Neural crest cell (in vitro differentiated cells): ENCODE measurements around the gene EME1. TPM values are rescaled to one million over a fixed set of nuclear protein-coding genes. Genes with fewer than 3 reads are reported as not detected.

ENCODE experiments used
- DNase-seq: peaks from one replicate; pipeline ENCODE4 v3.0.0; 2021; ENCODE audit warnings: low read depth, mixed read lengths, low spot score
- H3K27ac Mint-ChIP-seq: one replicate; pipeline ENCODE4 v1.8.0; 2021; ENCODE audit warnings: mild to moderate bottlenecking, mixed read lengths; ENCODE audit not compliant: unreplicated experiment
- H3K27me3 Mint-ChIP-seq: 2 replicates; pipeline ENCODE4 v1.8.0; 2021; ENCODE audit warnings: low read depth, mild to moderate bottlenecking, mixed read lengths
- H3K36me3 Mint-ChIP-seq: 2 replicates; pipeline ENCODE4 v1.8.0; 2021; ENCODE audit warnings: low read depth, mild to moderate bottlenecking, mixed read lengths
- H3K4me1 Mint-ChIP-seq: 2 replicates; pipeline ENCODE4 v1.8.0; 2021; ENCODE audit warnings: mixed read lengths
- H3K4me3 Mint-ChIP-seq: one replicate; pipeline ENCODE4 v1.8.0; 2021; ENCODE audit warnings: mild to moderate bottlenecking, mixed read lengths
- H3K9me3 Mint-ChIP-seq: 2 replicates; pipeline ENCODE4 v1.8.0; 2021; ENCODE audit warnings: mixed read lengths
- CTCF ChIP-seq: fragments of 200-600 bp; sonication (generic); conservative IDR thresholded peaks from 2 replicates; pipeline ENCODE4 v1.5.0; 2021; ENCODE audit warnings: antibody characterized with exemption, mild to moderate bottlenecking
- total RNA-seq: library from RNA; stranded (reverse); gene quantifications from 2 replicates; pipeline ENCODE4 v1.2.1, GENCODE V29; 2021

The EME1 gene
- total RNA-seq, 1 donor from 2014 or later: 31.4 TPM

- no peak for TF ChIP-seq CTCF
- peaks cover 21% of the 10 kb centered on the region for H3K36me3 Mint-ChIP-seq
These were observed 8.9 kb downstream of the EME1 start for GRCh38 chr17:50381920-50382319.

GRCh38 chr17:50382931-50383330, 9.9 kb downstream of the EME1 start:
- Mint-ChIP-seq H3K36me3 (peaks cover 25% of the 10 kb centered on the region), H3K9me3 (no peaks in the 10 kb centered on the region), H3K4me3 (no peak overlapping the region), H3K4me1 (no peaks in the 10 kb centered on the region), H3K27me3 (no peaks in the 10 kb centered on the region), H3K27ac (no peak overlapping the region)
- no peak for TF ChIP-seq CTCF
- DNase-seq: no peak

More at GRCh38 chr17:50381920-50382319, 8.9 kb downstream of the EME1 start:
- H3K4me3 Mint-ChIP-seq: no peak overlapping the region
- no peak overlapping the region for H3K27ac Mint-ChIP-seq
- no peaks in the 10 kb centered on the region for H3K9me3 Mint-ChIP-seq
- H3K27me3 Mint-ChIP-seq: no peaks in the 10 kb centered on the region
- no peaks in the 10 kb centered on the region for H3K4me1 Mint-ChIP-seq
- DNase-seq: no peak

- DNase-seq: no peak
- H3K4me1 Mint-ChIP-seq: no peaks in the 10 kb centered on the region
- no peaks in the 10 kb centered on the region for H3K9me3 Mint-ChIP-seq
- TF ChIP-seq CTCF: no peak
- no peak overlapping the region for H3K4me3 Mint-ChIP-seq
- H3K27me3 Mint-ChIP-seq: no peaks in the 10 kb centered on the region
- no peak overlapping the region for H3K27ac Mint-ChIP-seq
- H3K36me3 Mint-ChIP-seq: peaks cover 17% of the 10 kb centered on the region
These were observed 13.5 kb downstream of the EME1 start for GRCh38 chr17:50386510-50386909.

GRCh38 chr17:50388728-50389127, 15.7 kb downstream of the EME1 start:
- Mint-ChIP-seq H3K27me3 (no peaks in the 10 kb centered on the region), H3K27ac (no peak overlapping the region), H3K9me3 (no peaks in the 10 kb centered on the region), H3K4me1 (no peaks in the 10 kb centered on the region), H3K4me3 (no peak overlapping the region), H3K36me3 (peaks cover 10% of the 10 kb centered on the region)
- DNase-seq: no peak
- TF ChIP-seq CTCF: no peak

- H3K27ac Mint-ChIP-seq: no peak overlapping the region
- H3K27me3 Mint-ChIP-seq: no peaks in the 10 kb centered on the region
- no peak for DNase-seq
- TF ChIP-seq CTCF: no peak
- H3K36me3 Mint-ChIP-seq: peaks cover 13% of the 10 kb centered on the region
- no peak overlapping the region for H3K4me3 Mint-ChIP-seq
- no peaks in the 10 kb centered on the region for H3K4me1 Mint-ChIP-seq
- no peaks in the 10 kb centered on the region for H3K9me3 Mint-ChIP-seq
These were observed 16.5 kb downstream of the EME1 start for GRCh38 chr17:50389534-50389933.

- H3K4me3 Mint-ChIP-seq: peak overlapping the region; percentile 16
- H3K36me3 Mint-ChIP-seq: peaks cover 3% of the 10 kb centered on the region
- H3K27me3 Mint-ChIP-seq: no peaks in the 10 kb centered on the region
- peaks cover 18% of the 10 kb centered on the region for H3K4me1 Mint-ChIP-seq
- H3K9me3 Mint-ChIP-seq: no peaks in the 10 kb centered on the region
- no peak for TF ChIP-seq CTCF
- DNase-seq: no peak
- H3K27ac Mint-ChIP-seq: no peak overlapping the region
These were observed 19.6 kb downstream of the EME1 start for GRCh38 chr17:50392621-50393020.
